GM15510 (cell line): ENCODE measurements around the gene TPRX1.

ENCODE experiments used
- POLR2A ChIP-seq: IDR thresholded peaks from 3 replicates; pipeline ENCODE4 v1.6.1; 2011; ENCODE audit warnings: borderline replicate concordance; ENCODE audit not compliant: insufficient read length; ENCODE audit errors: extremely low read depth

TPRX1 gene

GRCh38 chr19:47778049-47778953 is 26.1 kb downstream of the TPRX1 start, which contains the start of gene SELENOW:
Gene SELENOW, plus strand, starts transcription at chr19:47778703. Its CDS starts 83 bp downstream, at chr19:47778786.
- TF ChIP-seq POLR2A = peak; percentile 99

GRCh38 chr19:47776568-47776967 is 27.8 kb downstream of the TPRX1 start:
- no peak for TF ChIP-seq POLR2A

GRCh38 chr19:47769534-47769933 is 34.8 kb downstream of the TPRX1 start:
- TF ChIP-seq POLR2A = no peak

GRCh38 chr19:47768604-47769003 is 35.7 kb downstream of the TPRX1 start:
- no peak for TF ChIP-seq POLR2A

- no peak for TF ChIP-seq POLR2A
These were observed 37.0 kb downstream of the TPRX1 start for GRCh38 chr19:47767349-47767748.

GRCh38 chr19:47766670-47767069 is 37.7 kb downstream of the TPRX1 start:
- no peak for TF ChIP-seq POLR2A

GRCh38 chr19:47766359-47766620 is 38.1 kb downstream of the TPRX1 start:
- TF ChIP-seq POLR2A = no peak

GRCh38 chr19:47765523-47766358 is 38.6 kb downstream of the TPRX1 start:
- no peak for TF ChIP-seq POLR2A

GRCh38 chr19:47762615-47763308 is 41.6 kb downstream of the TPRX1 start:
- no peak for TF ChIP-seq POLR2A

- no peak for TF ChIP-seq POLR2A
These were observed 42.2 kb downstream of the TPRX1 start for GRCh38 chr19:47762151-47762550.

GRCh38 chr19:47761566-47761965 is 42.8 kb downstream of the TPRX1 start:
- TF ChIP-seq POLR2A = no peak

GRCh38 chr19:47760632-47760999 is 43.7 kb downstream of the TPRX1 start:
- TF ChIP-seq POLR2A = no peak

- TF ChIP-seq POLR2A = no peak
These were observed 45.9 kb downstream of the TPRX1 start for GRCh38 chr19:47758443-47758804.

- TF ChIP-seq POLR2A = no peak
These were observed 46.5 kb downstream of the TPRX1 start for GRCh38 chr19:47757617-47758442.

GRCh38 chr19:47756953-47757608 is 47.3 kb downstream of the TPRX1 start:
- TF ChIP-seq POLR2A = no peak

GRCh38 chr19:47756627-47756929 is 47.8 kb downstream of the TPRX1 start:
- TF ChIP-seq POLR2A = no peak
